RWPE1 (cell line): ENCODE measurements around the gene STRIP2.

Experiments
- CTCF ChIA-PET: fragments of 350-600 bp; sonication (Branson Sonifier 250); formaldehyde crosslinking; extraction: SDS; loops from one replicate; lab custom pipeline; 2021; lab: Yijun Ruan, JAX
- POLR2A ChIA-PET: fragments of 400-600 bp; formaldehyde crosslinking; extraction: SDS; loops from one replicate; lab custom pipeline; 2020; ENCODE audit warnings: antibody characterized with exemption; ENCODE audit not compliant: low non-redundant PET; lab: Yijun Ruan, JAX
- DNase-seq: peaks from one replicate; pipeline ENCODE4 v3.0.0; 2012; ENCODE audit warnings: low spot score
- H3K27ac ChIP-seq: fragments of 450-650 bp; 2 replicates; pipeline ENCODE4 v1.5.1; 2017
- CTCF ChIP-seq: fragments of 450-650 bp; conservative IDR thresholded peaks from 2 replicates; pipeline ENCODE4 v1.5.1; 2017; ENCODE audit warnings: low read depth, mild to moderate bottlenecking

Gene STRIP2

GRCh38 chr7:129515381-129515780 lies 81.1 kb downstream of the STRIP2 start:
- CTCF ChIA-PET = no interaction called here
- TF ChIP-seq CTCF = no peak
- no peak overlapping the region for H3K27ac ChIP-seq
- POLR2A ChIA-PET = no interaction called here
- no peak for DNase-seq

GRCh38 chr7:129517931-129518330 lies 83.7 kb downstream of the STRIP2 start:
- no peak overlapping the region for H3K27ac ChIP-seq
- ChIA-PET POLR2A (no interaction called here), CTCF (no interaction called here)
- DNase-seq = no peak
- TF ChIP-seq CTCF = no peak

DNA sequence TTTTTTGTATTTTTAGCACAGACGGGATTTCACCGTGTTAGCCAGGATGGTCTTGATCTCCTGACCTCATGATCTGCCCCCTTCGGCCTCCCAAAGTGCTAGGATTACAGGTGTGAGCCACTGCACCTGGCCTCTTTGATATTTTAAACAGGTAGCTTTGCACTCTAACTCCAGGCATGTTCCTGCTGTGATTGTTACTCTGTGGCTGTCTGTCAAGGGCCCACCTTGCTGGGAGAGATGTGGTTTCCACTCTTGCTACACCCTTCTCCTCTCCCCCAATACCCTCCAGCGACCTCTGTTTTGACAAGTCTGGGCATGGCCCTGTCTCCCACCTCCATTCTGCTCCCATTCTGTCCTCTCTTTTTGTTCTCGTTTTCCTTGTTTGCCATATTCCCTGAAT lies 85.2 kb downstream of the STRIP2 start:
- TF ChIP-seq CTCF = no peak
- no peak overlapping the region for H3K27ac ChIP-seq
- ChIA-PET POLR2A (no interaction called here), CTCF (interaction anchor here (0.8 kb wide), 1 partner anchor 21 kb away, joined by 3 read pairs; no protein-coding TSS in a partner anchor)
- no peak for DNase-seq

GRCh38 chr7:129522088-129522970 lies 88.1 kb downstream of the STRIP2 start:
- DNase-seq = no peak
- H3K27ac ChIP-seq = no peak overlapping the region
- TF ChIP-seq CTCF = no peak
- POLR2A ChIA-PET = no interaction called here
- CTCF ChIA-PET = no interaction called here

- no peak for DNase-seq
- TF ChIP-seq CTCF = no peak
- ChIA-PET POLR2A (no interaction called here), CTCF (no interaction called here)
- H3K27ac ChIP-seq = no peak overlapping the region
These were observed 88.7 kb downstream of the STRIP2 start for GRCh38 chr7:129522971-129523340.

- ChIA-PET CTCF (interaction anchor here (1.0 kb wide), 1 partner anchor 86 kb away, joined by 3 read pairs; no protein-coding TSS in a partner anchor), POLR2A (no interaction called here)
- H3K27ac ChIP-seq = no peak overlapping the region
- no peak for TF ChIP-seq CTCF
- no peak for DNase-seq
These were observed 89.7 kb downstream of the STRIP2 start for GRCh38 chr7:129523924-129524323.
